DMS114 treated with DMSO at 0.1 percent for 48 hours (cell line): ENCODE measurements around the gene COA8.
"Not testable (repeated sequence)": the region's sequence is repeated elsewhere in the genome, so short reads cannot be mapped to it uniquely, and the experiment has no call there.

ENCODE experiments used
- DNase-seq: peaks from one replicate; lab custom pipeline; 2025; ENCODE audit not compliant: unreplicated experiment; lab: John Stamatoyannopoulos, UW

The COA8 gene

DNA sequence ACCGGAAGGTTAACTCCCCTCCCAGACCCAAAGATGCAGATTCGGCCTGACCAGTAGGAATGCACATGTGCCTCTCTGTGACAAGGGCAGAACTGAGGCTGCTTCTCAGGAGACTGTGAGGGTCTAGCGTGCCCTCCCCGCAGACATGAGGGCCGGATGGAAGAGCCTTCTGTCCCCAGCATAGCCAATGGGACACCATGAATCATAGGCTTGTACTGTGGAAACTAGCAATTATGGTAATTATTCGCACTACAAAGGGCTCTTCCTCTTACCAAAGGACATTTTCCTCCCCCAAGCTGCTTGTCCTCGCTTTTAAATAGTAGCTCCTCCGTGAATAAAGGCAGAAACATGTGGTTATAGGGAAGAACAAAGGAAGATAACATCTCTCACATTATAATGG is 6.2 kb downstream of the COA8 start:
- DNase-seq = no peak

DNA sequence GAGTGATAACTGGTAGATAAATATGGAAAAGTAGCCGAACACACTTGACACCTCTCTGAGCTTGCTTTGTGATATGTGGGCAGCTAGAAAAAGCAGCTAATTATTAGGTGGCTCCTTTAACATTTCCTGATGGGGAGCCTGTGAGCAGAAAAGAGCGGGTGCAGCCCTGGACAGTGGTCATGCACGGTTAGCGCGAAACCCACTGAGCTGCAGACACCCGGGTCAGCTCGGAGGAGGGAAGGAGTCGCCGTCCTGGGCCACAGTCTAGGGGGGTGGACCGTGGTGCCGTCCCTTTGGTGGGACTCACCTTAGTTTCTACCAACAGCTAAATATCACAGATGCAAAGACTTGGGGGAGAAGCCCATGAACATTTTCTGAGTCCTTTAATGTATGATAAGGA is 6.6 kb downstream of the COA8 start:
- DNase-seq = no peak

DNA sequence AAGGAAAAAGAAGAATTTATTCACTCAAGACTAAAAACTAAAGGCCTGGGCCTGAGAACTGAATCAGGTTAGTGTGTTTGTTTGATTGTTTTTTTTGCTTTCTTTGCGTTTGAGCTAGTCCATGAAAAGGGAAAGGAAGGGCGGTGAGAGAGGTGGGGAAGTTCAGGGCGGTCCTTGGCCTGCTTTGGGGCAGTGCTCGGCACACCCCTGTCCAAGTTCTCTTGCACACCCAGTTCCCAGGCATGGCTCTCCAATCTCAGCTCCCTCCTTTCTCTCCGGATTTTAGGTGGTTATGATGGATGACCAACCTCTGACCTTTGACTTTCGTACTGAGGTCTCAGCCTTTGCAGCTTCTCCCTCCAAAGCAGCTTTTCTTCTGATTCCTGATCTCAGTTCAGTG is 11.3 kb downstream of the COA8 start:
- DNase-seq = no peak

DNA sequence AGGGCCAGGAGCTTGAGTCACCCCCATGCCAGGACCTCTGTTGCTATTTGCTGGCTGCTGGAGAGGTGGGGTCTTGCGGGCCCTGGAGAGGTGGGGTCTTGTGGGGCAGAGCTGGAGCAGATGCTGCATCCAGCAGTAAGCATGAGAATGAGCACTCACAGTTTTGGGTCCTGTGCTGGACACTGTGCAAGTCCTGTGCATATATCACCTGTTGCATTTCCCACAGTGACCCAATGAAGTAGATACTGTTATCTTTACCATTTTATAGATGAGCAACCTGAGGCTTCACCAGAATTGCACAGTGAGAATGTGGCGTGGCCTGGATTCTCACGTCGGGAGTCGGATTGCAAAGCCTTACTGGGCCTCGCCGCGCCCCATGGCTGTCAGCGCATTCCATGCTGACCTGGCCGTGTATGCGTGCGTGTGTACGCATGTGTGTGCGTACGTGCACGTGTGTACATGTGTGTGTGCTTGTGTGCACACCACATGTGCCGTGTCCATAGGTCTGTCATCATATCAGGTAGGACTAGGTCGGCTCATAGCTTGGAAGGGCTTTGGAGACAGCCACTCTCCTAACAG is 12.0 kb downstream of the COA8 start:
- DNase-seq = no peak

DNA sequence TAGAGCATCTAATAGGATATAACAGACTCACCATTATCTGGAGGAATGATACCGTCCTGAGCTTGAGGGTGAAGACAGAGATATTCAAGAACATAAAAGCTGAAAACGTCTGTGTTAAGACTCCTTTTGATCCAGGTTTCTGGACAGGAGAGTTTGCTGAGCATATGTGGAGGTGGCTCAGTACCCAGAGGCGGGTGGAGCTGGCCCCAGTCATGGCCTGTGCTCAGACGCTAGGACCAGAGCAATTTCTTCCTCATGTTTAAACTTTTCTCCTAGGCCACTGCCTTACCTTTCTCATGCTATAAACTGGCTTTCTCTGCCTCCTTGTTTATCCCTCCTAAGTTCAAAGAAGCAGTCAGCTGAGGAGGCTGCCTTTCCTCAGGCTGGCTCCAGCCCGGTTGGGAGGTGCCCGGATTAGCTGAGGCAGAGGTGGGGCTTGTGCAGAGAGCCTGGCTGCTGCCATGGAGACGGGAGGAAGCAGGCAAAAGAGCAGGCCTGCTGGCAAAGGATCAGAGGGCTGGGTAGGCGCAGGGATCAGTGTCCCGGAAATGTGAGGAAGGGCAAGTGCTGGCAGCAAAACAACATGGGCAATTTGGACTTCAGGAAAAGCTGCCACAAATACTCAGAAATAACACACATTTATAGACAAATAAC is 13.7 kb downstream of the COA8 start:
- no peak for DNase-seq

DNA sequence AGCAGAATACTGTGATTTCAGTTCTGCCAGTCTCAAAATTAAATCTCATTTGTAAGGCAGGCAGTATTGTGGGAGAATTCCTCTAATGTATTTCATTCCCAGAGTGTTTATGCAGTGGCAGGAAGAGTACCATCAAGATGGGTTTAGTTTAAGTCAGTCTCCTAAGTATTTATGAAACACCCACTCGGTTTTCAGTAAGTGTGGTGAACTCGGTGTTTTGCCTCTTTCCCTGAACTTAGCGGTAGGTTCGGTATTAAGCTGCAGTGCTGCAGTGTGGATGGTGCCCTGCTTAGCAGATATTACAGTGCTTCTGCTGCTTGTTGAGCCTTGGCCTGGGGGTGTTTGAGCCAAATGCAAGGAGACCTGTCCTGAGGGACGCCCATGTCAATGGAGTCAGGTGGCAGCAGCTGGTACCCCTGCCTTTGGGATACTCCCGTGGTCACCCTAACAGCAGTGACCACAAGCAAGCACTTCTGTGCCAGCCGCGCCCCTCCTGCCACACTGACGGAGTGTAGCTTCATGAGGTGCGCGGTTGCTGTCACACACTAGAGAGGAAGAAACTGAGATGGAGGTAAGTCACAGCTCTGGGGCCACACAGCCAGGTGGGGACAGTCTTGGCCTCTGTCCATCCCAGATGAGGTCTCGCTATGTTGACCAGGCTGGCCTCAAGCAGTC is 15.8 kb downstream of the COA8 start:
- DNase-seq = no peak

DNA sequence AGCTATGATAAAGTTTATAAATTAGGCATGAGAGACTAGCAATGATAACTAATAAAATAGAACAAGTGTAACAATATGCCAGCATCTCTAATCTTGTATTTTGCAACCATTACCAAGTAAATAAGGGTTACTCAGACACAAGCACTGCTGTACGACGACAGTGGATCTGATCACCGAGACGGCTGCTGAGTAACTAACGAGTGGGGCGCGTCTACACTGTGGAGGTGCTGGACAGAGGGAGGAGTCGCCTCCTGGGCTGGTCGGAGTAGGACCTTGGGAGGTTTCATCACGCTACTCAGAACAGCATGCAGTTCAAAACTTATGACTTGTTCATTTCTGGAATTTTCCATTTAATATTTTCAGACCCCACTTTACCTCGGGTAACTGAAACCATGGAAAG is 18.4 kb downstream of the COA8 start:
- no peak for DNase-seq

DNA sequence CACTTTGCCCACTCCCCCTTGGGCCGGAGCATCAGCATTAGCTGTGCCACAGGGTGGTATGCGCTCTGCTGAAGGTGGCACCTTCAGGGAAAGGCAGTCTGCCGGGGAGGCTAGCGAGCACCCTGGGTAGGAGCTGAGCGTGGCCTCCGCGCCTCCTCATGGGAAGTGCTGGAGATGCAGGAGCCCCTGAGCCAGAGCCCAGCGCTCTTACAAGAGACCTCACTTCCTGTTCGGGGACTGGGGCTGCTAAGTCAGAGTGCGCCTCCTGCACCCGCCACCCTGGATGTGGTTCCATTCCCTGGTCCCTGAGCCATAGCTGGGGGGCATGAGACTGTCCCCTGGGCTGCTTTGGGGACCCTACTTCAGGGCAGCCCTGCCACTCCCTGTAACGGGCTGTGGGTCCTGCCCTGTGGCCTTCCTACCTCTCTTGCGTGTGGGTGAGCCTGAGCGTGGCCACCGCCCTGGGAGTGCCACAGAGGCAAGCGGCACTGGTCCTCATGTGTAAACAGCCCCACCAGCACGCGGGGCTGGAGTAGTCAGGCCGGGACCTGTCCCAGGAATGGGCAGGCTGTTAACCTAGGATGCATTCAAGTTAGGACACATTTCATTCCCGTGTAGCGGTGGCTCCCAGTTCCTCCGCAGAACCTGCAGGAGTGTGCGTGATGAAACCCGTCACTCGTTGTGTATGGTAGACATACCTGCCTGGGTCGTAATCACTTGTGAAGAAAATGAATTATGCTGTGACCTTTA is 19.4 kb downstream of the COA8 start:
- no peak for DNase-seq

DNA sequence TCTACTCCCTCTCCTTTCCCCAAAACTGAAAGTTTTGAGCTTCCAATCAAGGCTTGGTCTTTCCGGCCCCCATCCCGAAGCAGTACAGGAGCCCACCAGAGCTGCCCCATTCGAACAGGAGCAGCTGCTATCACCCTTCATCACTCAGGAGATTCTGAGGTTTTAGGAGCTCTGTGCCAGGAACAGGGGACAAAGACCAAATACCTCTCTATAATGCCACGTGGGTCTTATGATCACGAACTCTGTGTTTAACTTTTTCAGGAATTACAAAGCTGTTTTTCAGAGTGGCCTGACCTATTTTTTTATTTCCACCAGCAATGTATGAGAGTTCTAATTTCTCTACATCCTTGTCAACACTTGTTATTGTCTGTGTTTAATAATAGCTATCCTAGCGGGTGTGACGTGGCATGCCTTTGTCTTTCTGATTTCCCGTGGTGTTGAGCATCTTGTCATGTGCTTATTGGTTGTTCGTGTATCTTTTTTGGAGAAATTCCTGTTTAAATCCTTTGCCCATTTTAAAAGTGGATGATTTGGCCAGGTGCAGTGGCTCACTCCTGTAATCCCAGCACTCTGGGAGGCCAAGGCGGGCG is 21.7 kb downstream of the COA8 start:
- DNase-seq = no peak

DNA sequence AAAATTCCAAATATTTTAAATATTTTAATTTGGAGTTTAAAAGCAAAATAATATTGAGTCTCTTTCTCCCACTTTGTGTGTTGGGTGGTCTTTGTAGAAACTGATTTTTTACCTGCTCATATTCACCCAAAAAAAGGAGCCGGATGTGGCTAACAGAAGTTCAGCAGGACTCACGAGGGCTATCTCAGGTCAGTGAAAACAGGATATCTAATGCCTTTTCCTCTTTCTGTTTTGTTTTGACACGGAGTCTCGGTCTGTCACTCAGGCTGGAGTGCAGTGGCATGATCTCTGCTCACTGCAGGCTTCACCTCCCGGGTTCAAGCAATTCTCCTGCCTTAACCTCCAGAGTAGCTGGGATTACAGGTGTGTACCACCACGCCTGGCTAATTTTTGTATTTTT is 30.8 kb downstream of the COA8 start:
- DNase-seq = no peak

DNA sequence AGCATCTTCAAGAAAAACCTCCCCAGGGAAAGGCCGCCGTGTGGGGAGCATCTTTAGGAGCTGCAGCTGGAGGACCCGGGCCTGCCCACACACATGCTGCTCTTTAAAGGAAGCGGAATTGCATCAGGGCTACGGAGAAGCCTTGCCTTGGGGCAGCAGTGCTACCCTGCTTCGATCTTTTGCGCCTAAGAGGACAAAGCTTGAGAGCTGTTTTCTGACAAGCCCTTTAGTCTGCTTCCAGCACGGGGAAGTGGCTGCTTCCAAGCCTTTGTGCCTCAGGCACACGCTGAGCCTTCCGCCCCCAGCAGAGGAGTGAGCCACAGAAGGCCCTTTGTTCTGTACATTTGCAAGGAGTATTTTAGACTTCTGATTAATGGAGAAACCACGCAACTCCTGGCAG is 31.5 kb downstream of the COA8 start:
- no peak for DNase-seq

DNA sequence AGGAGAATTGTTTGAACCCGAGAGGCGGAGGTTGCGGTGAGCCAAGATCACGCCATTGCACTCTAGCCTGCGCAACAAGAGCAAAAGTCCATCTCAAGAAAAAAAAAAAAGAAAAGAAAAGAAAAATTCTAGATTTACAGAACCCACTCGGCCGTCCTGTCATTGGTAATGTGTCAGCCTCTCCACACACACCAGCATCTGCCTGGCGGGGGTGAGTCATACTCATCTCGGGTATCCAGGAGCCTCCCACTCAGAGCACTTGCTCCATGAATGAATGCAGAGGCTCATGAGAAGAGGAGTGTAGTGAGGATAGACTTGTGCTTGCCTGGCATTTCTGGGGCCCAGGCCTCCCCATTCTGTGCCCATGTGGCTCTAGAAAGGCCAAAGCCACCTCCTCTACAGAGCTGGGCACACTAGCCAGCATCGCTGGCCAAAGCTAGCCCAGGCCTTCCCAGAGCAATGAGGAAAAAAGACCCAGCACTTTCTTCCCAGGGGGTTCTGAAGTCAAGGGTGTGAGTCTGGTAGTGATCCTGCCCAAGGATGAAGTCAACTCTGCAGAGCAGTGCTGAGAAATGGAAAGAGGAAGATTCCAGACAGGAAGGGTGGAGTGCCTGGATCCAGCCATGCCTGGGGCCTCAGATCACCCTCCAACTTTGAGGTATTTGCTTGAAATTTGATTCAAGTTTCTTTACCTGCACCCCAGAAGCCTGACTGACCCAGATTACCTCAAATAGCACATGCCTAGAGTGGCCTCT is 35.0 kb downstream of the COA8 start:
- DNase-seq = no peak

DNA sequence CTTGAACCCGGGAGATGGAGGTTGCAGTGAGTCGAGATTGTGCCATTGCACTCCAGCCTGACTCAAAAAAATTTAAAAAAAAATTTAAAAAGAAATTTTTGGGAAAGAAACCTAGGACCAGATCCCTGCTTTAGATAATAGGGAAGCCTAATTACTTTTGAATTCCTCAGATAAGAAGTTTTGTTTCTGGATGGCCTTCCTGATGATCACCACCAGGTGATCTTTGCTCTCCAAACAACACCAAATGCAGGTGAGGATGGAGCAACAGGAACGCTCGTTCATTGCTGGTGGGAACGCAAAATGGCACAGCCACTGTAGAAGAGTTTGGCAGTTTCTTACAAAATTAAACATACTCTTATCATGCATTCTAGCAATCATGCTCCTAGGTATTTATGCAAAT is 37.7 kb downstream of the COA8 start:
- DNase-seq = no peak

DNA sequence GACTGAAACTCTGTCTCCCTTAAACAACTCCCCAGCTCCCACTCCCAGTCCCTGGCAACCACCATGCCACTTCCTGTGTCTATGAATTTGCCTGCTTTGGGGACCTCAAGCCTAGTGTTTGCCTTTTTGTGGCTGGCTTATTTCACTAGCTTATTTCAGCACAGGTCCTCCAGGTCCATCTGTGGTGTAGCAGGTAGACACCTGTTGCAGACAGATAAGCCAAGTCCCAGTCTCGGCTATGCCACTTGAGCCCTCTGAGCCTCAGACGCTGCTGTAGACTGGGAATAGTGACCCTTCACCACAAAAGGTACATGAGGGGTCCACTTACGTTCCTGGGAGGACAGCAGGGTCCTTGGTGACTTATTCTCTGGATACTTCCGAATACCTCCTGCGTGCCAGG is 41.9 kb downstream of the COA8 start:
- DNase-seq = no peak

DNA sequence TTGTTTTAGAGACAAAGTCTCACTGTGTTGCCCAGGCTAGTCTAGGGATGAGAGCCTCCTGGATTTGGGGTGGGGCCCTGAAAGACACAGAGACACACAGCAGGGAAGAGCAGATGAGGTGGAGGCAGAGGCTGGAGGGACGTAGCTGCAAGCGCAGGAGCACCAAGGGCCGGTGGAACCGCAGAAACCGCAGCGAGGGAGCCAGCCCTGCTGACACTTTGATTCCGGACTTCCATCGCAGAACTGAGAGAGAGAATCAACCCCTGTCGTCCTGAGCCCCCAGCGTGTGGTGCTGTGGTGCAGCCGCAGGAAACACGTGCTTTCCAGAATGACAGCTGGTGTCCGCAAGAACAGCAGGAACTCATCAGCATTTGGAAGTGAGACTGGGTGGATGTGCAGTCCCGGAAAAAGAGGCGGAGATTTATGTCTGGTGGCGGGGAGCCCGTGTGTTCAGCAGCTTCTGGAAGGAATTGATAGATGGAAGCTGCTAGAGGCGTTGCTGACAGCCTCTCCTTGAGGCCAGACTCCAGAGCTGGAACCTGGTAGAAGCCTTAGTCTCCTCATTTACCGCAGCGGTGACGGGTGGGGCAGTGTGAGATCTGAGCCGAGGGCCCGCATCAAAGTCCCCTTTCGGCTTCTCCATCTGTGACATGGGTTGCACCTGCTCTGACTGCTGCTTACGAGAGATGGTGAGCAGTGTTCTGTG is 44.4 kb downstream of the COA8 start:
- no peak for DNase-seq

DNA sequence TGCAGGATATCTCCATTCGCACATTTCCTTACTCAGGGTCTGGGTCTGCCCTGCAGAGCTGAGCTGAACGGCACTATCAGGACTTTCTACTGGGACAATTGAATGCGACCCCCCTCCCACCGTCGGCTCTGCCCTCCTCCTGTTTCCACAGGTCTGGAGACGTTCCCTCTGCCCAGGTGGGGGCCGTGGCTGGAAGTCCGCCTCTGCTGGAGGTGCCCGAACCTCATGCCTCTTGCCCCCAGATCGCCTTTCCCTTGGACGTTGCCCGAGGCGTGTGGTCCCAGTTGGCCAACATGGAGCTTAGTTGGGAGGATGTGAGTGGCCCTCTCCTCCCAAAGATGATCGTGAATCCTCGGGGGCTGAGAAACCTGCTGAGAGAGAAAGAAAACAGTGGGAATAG is 45.1 kb downstream of the COA8 start:
- DNase-seq = no peak

DNA sequence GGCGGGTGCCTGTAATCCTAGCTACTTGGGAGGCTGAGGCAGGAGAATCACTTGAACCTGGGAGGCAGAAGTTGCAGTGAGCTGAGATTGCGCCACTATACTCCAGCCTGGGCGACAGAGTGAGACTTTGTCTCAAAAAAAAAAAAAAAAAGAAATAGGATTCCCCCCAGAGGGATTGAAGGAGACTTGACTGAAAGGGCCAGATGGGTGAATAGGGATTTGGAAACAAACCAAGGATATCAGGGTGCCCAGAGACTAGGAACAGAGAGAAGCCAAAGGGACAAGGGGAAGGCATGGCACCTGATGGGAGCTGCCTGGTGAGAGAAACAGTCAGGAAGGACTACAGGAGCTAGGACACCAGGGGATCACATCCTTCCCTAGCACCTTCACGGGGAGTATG is 46.3 kb downstream of the COA8 start:
- DNase-seq = not testable (repeated sequence)

DNA sequence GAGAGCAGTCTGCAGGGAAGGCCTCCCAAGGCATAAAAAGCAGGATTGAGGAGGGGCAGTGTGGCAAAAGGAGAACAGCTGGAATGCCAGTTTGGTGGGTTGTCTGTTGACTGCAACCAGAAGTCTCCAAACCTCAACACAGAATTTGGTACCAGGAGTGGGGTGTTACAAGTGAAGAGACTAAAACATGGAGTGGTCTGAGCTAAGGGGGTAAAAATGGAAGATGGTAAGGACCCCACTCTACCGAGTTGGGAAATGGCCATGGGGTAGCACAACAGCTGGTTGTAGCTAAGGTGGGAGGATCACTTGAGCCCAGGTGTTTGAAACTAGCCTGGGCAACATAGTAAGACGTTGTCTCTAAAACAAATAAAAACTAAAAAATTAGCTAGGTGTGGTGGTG is 48.5 kb downstream of the COA8 start:
- DNase-seq = no peak

DNA sequence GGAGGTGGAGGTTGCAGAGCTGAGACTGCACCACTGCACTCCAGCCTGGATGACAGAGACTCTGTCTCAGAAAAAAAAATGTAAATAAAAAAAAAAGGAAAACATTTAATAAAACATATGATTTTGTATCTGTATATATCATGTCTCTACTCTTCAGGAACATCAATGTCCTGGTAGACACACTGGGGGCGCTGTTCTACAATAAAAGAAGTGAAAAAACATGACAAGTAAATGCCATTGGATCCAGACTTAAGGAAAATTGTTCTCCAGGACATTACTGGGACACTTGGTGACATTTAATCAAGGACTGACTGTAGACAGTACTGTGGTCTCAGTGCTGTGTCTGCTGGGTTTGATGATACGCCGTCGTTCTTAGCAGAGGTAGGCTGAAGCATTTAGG is 50.8 kb downstream of the COA8 start:
- DNase-seq = no peak

DNA sequence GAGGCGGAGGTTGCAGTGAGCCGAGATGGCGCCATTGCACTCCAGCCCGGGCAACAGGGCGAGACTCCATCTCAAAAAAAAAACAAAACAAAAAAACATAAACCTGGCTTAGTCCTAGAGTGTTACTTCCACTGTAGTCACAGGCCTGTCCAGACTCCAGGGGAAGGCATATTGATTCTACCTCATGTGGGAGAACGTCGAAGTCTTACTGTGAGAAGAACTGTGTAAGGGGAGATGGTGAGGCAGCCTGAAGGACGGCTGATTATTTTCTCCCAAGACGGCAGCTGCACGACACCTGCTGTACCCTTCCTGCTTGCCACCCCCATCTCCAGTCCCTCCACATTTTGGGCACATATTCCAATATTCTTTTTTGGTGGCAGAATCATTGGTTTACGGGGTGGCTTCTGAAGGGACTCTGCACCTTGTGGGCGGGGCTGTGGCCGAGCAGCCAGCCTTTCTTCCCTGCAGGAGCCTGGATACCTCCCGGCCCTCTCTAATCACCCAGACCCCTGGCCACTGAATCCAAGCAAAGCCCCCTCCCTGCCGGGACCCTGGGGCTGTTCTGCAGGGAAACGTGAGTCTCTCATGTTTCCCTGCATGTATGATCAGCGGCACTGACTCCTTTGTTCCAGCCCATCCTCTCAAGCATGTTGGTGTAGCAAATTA is 54.0 kb downstream of the COA8 start:
- DNase-seq = no peak
